SU-DHL-6 (cell line): ENCODE data around the gene ZMYND15.

Experiments used
- H2AFZ ChIP-seq: fragments of 200-600 bp; sonication (generic); 2 replicates; pipeline ENCODE4 v1.6.1; 2014; ENCODE audit warnings: low read depth, mild to moderate bottlenecking, moderate library complexity, mixed read lengths, antibody characterized with exemption, low read length; ENCODE audit not compliant: severe bottlenecking
- H3F3A ChIP-seq: fragments of 200-600 bp; shearing (Covaris generic); 2 replicates; pipeline ENCODE4 v1.6.0; 2016; ENCODE audit warnings: antibody characterized with exemption, mild to moderate bottlenecking; ENCODE audit not compliant: insufficient read depth
- H3K27ac ChIP-seq: fragments of 200-600 bp; sonication (generic); 2 replicates; pipeline ENCODE4 v1.5.1; 2016; ENCODE audit warnings: low read depth, mild to moderate bottlenecking, low read length, moderate library complexity, mixed read lengths
- H3K27me3 ChIP-seq: fragments of 200-600 bp; sonication (generic), shearing (Covaris generic); 2 replicates; pipeline ENCODE4 v1.6.0; 2014; ENCODE audit warnings: mild to moderate bottlenecking, low read length
- H3K36me3 ChIP-seq: fragments of 200-600 bp; sonication (generic); 2 replicates; pipeline ENCODE4 v1.6.1; 2014; ENCODE audit warnings: mild to moderate bottlenecking, low read length, mixed read lengths
- H3K4me2 ChIP-seq: fragments of 300-600, 200-600 bp; shearing (Covaris generic), sonication (generic); 2 replicates; pipeline ENCODE4 v1.6.0; 2014; ENCODE audit warnings: low read length, low read depth, mild to moderate bottlenecking; ENCODE audit not compliant: poor library complexity, severe bottlenecking
- H3K4me3 ChIP-seq: fragments of 200-600 bp; sonication (generic); 2 replicates; pipeline ENCODE4 v1.5.1; 2014; ENCODE audit warnings: antibody characterized with exemption, low read length, mild to moderate bottlenecking, mixed read lengths; ENCODE audit not compliant: insufficient read depth, poor library complexity, severe bottlenecking
- H3K79me2 ChIP-seq: fragments of 200-600 bp; sonication (generic); 2 replicates; pipeline ENCODE4 v1.6.1; 2014; ENCODE audit warnings: mild to moderate bottlenecking, low read length, moderate library complexity; ENCODE audit not compliant: insufficient read depth
- H3K9ac ChIP-seq: fragments of 200-600 bp; sonication (generic); 2 replicates; pipeline ENCODE4 v1.7.0; 2014; ENCODE audit warnings: mild to moderate bottlenecking, low read length
- H3K9me2 ChIP-seq: fragments of 200-600 bp; sonication (generic); replicated peaks from 2 replicates; pipeline ENCODE4 v1.6.1; 2014; ENCODE audit warnings: low read length; ENCODE audit not compliant: insufficient read depth
- H3K9me3 ChIP-seq: fragments of 200-600 bp; sonication (generic); 2 replicates; pipeline ENCODE4 v1.6.1; 2014; ENCODE audit warnings: low read length, mixed read lengths; ENCODE audit not compliant: insufficient read depth
- H4K20me1 ChIP-seq: fragments of 200-600 bp; sonication (generic); 2 replicates; pipeline ENCODE4 v1.6.1; 2014; ENCODE audit warnings: low read depth, mild to moderate bottlenecking, antibody characterized with exemption, low read length, moderate library complexity, mixed read lengths
- EZH2phosphoT487 ChIP-seq: fragments of 200-600 bp; sonication (generic), shearing (Covaris generic); conservative IDR thresholded peaks from 2 replicates; pipeline ENCODE4 v1.6.1; 2018; ENCODE audit warnings: mild to moderate bottlenecking, antibody characterized with exemption, low read length, moderate library complexity, mixed read lengths
- TF ChIP-seq, protein P1 (sequence below): fragments of 200-600 bp; sonication (generic); IDR thresholded peaks from one replicate; pipeline ENCODE4 v1.5.1; 2017; ENCODE audit warnings: antibody characterized with exemption, mild to moderate bottlenecking, low read length, moderate library complexity; ENCODE audit not compliant: insufficient read depth, poor library complexity, severe bottlenecking

ZMYND15 gene

DNA sequence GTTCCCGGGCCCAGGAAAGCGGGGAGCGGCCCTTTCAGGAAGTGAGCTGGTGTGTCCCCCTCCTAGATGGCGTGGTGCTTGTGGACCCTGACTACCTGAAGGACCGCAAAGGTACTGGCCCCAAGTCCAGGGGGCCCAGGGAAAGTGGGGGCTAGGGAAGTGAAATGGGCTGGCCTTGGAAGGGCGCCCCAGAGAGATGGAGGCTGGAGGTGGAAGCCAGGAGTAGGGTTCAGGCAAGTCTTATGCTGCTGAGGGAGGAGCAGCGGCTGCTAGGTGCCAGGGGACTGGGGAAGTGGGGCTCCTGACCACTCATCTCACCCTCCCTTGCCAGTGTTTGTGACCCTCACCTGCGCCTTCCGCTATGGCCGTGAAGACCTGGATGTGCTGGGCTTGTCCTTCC is 23.6 kb upstream of the ZMYND15 start:
- Histone ChIP-seq H3K27ac (no peak overlapping the region), H3F3A (no peaks in the 10 kb centered on the region), H3K9me3 (no peaks in the 10 kb centered on the region), H3K27me3 (no peaks in the 10 kb centered on the region), H4K20me1 (no peaks in the 10 kb centered on the region), H3K9ac (no peak overlapping the region), H3K4me2 (no peak overlapping the region), H3K4me3 (no peak overlapping the region), H3K36me3 (no peaks in the 10 kb centered on the region), H3K9me2 (no peaks in the 10 kb centered on the region), H3K79me2 (peaks cover 12% of the 10 kb centered on the region), H2AFZ (no peak overlapping the region)
- TF ChIP-seq, protein P1, sequence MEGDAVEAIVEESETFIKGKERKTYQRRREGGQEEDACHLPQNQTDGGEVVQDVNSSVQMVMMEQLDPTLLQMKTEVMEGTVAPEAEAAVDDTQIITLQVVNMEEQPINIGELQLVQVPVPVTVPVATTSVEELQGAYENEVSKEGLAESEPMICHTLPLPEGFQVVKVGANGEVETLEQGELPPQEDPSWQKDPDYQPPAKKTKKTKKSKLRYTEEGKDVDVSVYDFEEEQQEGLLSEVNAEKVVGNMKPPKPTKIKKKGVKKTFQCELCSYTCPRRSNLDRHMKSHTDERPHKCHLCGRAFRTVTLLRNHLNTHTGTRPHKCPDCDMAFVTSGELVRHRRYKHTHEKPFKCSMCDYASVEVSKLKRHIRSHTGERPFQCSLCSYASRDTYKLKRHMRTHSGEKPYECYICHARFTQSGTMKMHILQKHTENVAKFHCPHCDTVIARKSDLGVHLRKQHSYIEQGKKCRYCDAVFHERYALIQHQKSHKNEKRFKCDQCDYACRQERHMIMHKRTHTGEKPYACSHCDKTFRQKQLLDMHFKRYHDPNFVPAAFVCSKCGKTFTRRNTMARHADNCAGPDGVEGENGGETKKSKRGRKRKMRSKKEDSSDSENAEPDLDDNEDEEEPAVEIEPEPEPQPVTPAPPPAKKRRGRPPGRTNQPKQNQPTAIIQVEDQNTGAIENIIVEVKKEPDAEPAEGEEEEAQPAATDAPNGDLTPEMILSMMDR, result no peak
- no peak for TF ChIP-seq EZH2phosphoT487

DNA sequence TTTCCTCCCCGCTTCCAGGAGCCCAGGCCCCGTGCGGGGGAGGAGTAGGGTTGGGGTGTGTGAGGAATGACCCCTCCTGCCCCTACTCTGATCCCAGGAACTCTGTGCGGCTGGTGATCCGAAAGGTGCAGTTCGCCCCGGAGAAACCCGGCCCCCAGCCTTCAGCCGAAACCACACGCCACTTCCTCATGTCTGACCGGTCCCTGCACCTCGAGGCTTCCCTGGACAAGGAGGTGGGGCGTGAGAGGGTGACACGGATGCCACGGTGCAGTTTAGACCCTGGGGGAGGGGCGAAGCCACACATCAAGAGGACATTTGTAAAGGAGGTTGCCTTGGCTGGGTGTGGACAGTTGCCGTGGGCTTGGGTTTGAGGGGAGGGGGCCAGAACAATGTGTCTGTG is 21.8 kb upstream of the ZMYND15 start:
- H3K36me3 ChIP-seq, result no peaks in the 10 kb centered on the region

DNA sequence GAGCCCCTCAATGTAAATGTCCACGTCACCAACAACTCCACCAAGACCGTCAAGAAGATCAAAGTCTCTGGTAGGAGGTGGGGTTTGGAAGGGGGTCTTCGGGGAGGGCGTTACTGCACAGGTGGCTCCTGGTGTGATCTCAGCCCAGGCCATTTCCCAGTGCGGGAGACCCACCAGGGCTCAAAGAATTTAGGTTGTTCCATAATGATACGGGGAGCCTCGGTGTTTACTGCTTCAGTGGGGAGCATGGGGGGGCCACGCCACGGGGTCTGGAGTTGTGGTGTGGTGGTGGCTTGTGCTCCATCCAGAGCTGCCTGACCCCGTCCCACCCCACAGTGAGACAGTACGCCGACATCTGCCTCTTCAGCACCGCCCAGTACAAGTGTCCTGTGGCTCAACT is 21.4 kb upstream of the ZMYND15 start:
- no peak overlapping the region for H3K4me3 ChIP-seq
- H3F3A ChIP-seq, result no peaks in the 10 kb centered on the region
- no peak overlapping the region for H3K9ac ChIP-seq
- H3K9me3 ChIP-seq, result no peaks in the 10 kb centered on the region
- no peaks in the 10 kb centered on the region for H3K27me3 ChIP-seq
- no peak overlapping the region for H3K27ac ChIP-seq
- H3K79me2 ChIP-seq, result no peaks in the 10 kb centered on the region
- no peak overlapping the region for H2AFZ ChIP-seq
- H3K36me3 ChIP-seq, result no peaks in the 10 kb centered on the region
- H4K20me1 ChIP-seq, result no peaks in the 10 kb centered on the region
- no peaks in the 10 kb centered on the region for H3K9me2 ChIP-seq
- no peak overlapping the region for H3K4me2 ChIP-seq
- no peak for TF ChIP-seq EZH2phosphoT487
- TF ChIP-seq, protein P1, result no peak

More for the DNA sequence above, 21.8 kb upstream of the ZMYND15 start:
- Histone ChIP-seq H3K9ac (no peak overlapping the region), H3K4me2 (no peak overlapping the region), H3K4me3 (no peak overlapping the region), H2AFZ (no peak overlapping the region), H3F3A (no peaks in the 10 kb centered on the region), H3K27ac (no peak overlapping the region), H4K20me1 (no peaks in the 10 kb centered on the region), H3K27me3 (no peaks in the 10 kb centered on the region), H3K9me3 (no peaks in the 10 kb centered on the region), H3K79me2 (no peaks in the 10 kb centered on the region), H3K9me2 (no peaks in the 10 kb centered on the region)
- no peak for TF ChIP-seq EZH2phosphoT487
- TF ChIP-seq, protein P1, result no peak
